ENCODE measurements around the gene TMCO2. TPM values are rescaled to one million over a fixed set of nuclear protein-coding genes. Genes with fewer than 3 reads are reported as not detected.
A peak's percentile ranks its signal among the peaks of the same experiment; 100 is the strongest.

TMCO2 gene
- total and polyA plus RNA-seq, 10 of the 15 experiments (the other 5 are each of a cell fraction or from before 2014, with no cell fraction given), result not detected

- no TSS peak for BruUV-seq (replicated peaks)
- CTCF ChIA-PET, result interaction anchor here (0.8 to 1.5 kb wide), 3 partner anchors 46 to 135 kb away, joined by 3 to 5 read pairs (median 5); no protein-coding TSS in a partner anchor
- Histone ChIP-seq H3K27ac (ENCODE audit: control insufficient read depth, insufficient read depth) (no peak overlapping the region), H3K27me3 (replicated peaks in 1 of 2; ENCODE audit: control insufficient read depth in 2 of 2, insufficient read depth in 2 of 2, low read length in 1 of 2) (no peaks in the 10 kb centered on the region), H3K79me2 (ENCODE audit: control insufficient read depth, insufficient read depth, low read length) (no peaks in the 10 kb centered on the region), H3K9me3 (replicated peaks; ENCODE audit: control insufficient read depth, insufficient read depth, low read length) (no peaks in the 10 kb centered on the region), H4K20me1 (ENCODE audit: control insufficient read depth, insufficient read depth) (no peaks in the 10 kb centered on the region), H3K4me3 (no peak overlapping the region), H2AFZ (ENCODE audit: control insufficient read depth, low read depth, low read length) (no peak overlapping the region), H3K9ac (ENCODE audit: control insufficient read depth, insufficient read depth, low read length) (no peak overlapping the region), H3K4me2 (ENCODE audit: control insufficient read depth, insufficient read depth) (no peak overlapping the region), H3K4me1 (ENCODE audit: control insufficient read depth, insufficient read depth, low read length) (peaks cover 5% of the 10 kb centered on the region; the same call in 1 of the 2 replicates), H3K36me3 (ENCODE audit: control insufficient read depth in 2 of 2, insufficient read depth in 2 of 2, low read length in 1 of 2) (peaks cover 2 to 17% of the 10 kb centered on the region in 2 experiments; a peak in 3 of 4 replicates)
- ATAC-seq (peak; percentile 55), FAIRE-seq (no peak), DNase-seq (ENCODE audit: low read depth, low spot score) (no peak)
- intact Hi-C loops (cut with micrococcal nuclease; ENCODE audit: unreplicated experiment), result no loop called here
- TF ChIP-seq YY1 (IDR thresholded peaks at IDR 0.05; ENCODE audit: low read depth, low read length) (no peak), MTA2 (IDR thresholded peaks at IDR 0.05; ENCODE audit: low read depth) (peak; percentile 67), HDGF (IDR thresholded peaks at IDR 0.05) (0 out of 2 replicates have a peak, but pooled peaks have one; percentile 28), MAX (IDR thresholded peaks at IDR 0.05; ENCODE audit: low read depth, low read length) (no peak), ZBED1 (IDR thresholded peaks at IDR 0.05; ENCODE audit: borderline replicate concordance) (no peak)
- in situ Hi-C loops (cut with MboI), result no loop called here
- RAD21 ChIA-PET (ENCODE audit: unreplicated experiment), result no interaction called here
- POLR2A ChIA-PET, result no interaction called here
- SMC1A ChIA-PET (ENCODE audit: uncharacterized antibody, unreplicated experiment), result interaction anchor here (0.7 to 2.0 kb wide), 5 partner anchors 12 to 87 kb away, joined by 3 to 7 read pairs (median 5); partner anchors contain the start of gene ZMPSTE24
- 0% methylated on average over 3 of the region's 3 CpGs for WGBS (ENCODE audit: insufficient coverage, insufficient replicate concordance, low lambda C conversion rate, missing lambda C conversion rate)
These were observed 22.6 kb downstream of the TMCO2 start for GRCh38 chr1:40270152-40270834.
